Testis (tissue), 2 donors: Measurements from ENCODE around the gene UGT1A8.

Experiments
- CTCF ChIP-seq, 3 experiments: fragments of 450-650 bp in 2 of 3; fragments of 200-600 bp in 1 of 3; sonication (generic) in 1 of 3; IDR thresholded peaks; one replicate each; pipeline ENCODE4 v1.5.1; 2016 to 2019; ENCODE audit warnings: antibody characterized with exemption in 3 of 3, mild to moderate bottlenecking in 2 of 3, moderate library complexity in 1 of 3
- POLR2A ChIP-seq: fragments of 450-650 bp; IDR thresholded peaks from one replicate; pipeline ENCODE4 v1.6.1; 2017; ENCODE audit warnings: antibody characterized with exemption, mild to moderate bottlenecking, moderate library complexity

- TF ChIP-seq CTCF (IDR thresholded peaks at IDR 0.05): peak in 1 of 3 experiments; percentile 14
- TF ChIP-seq POLR2A: no peak
Observed at GRCh38 chr2:233674995-233675394, 57.6 kb downstream of the UGT1A8 start.
